ENCODE measurements around the gene TSKS.

GRCh38 chr19:49791776-49792445, 28.8 kb upstream of the TSKS start:
- TF ChIP-seq, protein P1, sequence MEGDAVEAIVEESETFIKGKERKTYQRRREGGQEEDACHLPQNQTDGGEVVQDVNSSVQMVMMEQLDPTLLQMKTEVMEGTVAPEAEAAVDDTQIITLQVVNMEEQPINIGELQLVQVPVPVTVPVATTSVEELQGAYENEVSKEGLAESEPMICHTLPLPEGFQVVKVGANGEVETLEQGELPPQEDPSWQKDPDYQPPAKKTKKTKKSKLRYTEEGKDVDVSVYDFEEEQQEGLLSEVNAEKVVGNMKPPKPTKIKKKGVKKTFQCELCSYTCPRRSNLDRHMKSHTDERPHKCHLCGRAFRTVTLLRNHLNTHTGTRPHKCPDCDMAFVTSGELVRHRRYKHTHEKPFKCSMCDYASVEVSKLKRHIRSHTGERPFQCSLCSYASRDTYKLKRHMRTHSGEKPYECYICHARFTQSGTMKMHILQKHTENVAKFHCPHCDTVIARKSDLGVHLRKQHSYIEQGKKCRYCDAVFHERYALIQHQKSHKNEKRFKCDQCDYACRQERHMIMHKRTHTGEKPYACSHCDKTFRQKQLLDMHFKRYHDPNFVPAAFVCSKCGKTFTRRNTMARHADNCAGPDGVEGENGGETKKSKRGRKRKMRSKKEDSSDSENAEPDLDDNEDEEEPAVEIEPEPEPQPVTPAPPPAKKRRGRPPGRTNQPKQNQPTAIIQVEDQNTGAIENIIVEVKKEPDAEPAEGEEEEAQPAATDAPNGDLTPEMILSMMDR (conservative IDR thresholded peaks at IDR 0.05) = no peak
- TF ChIP-seq ZFX (IDR thresholded peaks at IDR 0.05) = no peak
